GM21381 (cell line): Measurements from ENCODE around the gene PPP6R2.
A peak's percentile ranks its signal among the peaks of the same experiment; 100 is the strongest.

Experiments used
- ATAC-seq: cut with Tn5 transposase; IDR thresholded peaks from one replicate; pipeline ENCODE4 v1.9.1; 2021; ENCODE audit warnings: mild to moderate bottlenecking, moderate library complexity; ENCODE audit not compliant: unreplicated experiment

The PPP6R2 gene, protein sequence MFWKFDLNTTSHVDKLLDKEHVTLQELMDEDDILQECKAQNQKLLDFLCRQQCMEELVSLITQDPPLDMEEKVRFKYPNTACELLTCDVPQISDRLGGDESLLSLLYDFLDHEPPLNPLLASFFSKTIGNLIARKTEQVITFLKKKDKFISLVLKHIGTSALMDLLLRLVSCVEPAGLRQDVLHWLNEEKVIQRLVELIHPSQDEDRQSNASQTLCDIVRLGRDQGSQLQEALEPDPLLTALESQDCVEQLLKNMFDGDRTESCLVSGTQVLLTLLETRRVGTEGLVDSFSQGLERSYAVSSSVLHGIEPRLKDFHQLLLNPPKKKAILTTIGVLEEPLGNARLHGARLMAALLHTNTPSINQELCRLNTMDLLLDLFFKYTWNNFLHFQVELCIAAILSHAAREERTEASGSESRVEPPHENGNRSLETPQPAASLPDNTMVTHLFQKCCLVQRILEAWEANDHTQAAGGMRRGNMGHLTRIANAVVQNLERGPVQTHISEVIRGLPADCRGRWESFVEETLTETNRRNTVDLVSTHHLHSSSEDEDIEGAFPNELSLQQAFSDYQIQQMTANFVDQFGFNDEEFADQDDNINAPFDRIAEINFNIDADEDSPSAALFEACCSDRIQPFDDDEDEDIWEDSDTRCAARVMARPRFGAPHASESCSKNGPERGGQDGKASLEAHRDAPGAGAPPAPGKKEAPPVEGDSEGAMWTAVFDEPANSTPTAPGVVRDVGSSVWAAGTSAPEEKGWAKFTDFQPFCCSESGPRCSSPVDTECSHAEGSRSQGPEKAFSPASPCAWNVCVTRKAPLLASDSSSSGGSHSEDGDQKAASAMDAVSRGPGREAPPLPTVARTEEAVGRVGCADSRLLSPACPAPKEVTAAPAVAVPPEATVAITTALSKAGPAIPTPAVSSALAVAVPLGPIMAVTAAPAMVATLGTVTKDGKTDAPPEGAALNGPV

DNA sequence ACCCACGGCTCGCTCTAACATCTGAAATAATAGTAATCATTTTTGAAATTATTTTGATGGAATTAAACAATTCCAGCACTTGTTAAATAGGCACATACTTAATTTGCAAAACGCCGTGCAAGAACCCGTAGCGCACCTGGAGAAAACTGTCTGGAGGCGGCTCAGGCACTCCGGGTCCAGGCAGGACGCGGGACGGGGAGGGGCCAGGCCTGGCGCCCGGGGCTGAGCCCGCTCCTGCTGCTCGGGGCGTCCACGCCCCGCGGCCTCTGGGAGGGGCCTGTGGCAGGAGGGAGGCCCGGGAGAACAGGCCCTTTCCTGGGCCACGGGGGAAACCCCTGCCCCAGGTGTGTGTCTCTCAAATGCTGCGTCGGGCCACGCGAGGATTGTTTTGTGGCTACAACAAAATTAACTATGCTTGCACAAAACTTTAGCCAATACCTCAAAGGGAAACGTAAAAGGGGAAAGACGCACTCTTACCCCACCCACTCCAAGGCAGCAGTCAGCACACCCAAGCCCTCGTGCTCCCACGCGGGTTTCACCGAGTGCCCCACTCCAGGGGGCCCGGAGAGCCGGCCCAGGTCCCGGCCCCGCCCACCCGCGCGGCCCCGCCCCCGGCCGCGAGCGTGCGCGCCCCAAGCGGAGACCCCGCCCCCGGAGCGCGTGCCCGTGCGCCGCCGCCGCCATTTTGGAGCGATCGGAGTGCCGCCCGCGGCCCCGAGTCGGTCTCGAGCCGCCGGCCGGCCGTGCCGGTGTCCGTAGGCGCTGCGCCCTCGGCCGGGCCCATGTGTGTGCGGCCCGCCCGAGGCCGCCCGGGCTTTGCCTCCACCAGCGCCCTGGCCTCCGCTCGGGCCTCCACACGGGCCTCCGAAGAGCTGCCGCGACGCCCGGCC, at the start of gene PPP6R2:
TSS of gene PPP6R2 (plus strand) at position 677 of the 890 bp plus-strand sequence. CDS start 50,582 bp downstream, outside the sequence.
- ATAC-seq = peak; percentile 63

DNA sequence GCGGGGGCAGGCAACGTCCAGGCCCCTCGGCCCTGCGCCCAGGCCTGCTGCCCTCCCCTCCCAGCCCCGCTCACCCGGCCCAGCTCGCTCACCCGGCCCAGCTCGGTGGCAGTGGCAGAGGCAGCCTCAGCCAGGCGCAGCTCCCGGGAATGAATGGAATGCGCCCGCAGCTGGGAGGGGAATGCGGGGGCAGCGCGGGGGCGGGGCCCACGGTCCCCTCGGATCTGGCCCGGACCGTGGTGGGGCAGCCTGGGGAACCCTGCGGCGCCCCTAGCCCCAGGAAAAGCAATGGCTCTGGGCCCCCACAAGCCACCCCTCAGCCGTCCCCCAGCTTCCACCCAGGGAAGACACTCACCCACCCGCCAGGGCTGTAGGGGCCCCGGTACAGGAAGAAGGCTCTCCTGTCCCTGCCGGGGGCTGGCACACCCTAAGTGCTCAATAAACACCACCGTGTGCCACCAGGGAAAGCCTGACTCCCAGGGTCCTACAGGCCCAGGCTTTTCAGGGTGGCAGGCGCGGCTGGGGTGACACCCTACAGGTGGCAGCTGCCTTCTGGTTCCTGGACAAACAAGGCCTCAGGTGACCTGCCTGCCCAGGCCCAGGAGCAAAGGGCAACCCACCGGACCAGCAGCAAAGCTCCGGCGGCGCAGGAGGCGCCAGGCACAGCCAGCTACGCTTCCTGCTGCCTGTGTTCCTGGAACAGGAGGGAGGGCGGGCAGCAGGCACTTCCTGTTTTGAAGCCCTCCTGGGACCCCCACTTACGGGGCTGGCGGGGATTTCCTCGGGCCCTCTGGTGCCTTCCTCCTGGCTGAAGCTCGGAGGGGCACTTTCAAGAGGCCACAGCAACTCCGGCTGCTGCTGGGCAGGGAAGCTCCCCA, 49.4 kb upstream of the PPP6R2 start:
- ATAC-seq = no peak

DNA sequence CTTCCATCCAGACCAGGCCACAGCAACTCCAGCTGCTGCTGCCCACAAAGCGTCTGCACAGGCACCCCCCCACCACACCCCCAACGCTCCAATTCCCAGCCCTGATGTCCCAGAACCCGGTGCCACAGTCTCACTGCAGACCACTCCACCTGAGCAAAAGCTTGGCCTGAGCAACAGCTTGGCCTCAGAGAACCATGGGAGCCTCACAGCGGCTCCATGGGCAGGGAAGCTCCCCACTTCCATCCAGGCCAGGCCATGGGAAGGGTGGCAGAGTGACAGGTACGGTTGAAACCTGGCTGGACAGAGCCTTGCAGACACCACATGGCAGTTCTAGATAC, 48.8 kb upstream of the PPP6R2 start:
- ATAC-seq = no peak

DNA sequence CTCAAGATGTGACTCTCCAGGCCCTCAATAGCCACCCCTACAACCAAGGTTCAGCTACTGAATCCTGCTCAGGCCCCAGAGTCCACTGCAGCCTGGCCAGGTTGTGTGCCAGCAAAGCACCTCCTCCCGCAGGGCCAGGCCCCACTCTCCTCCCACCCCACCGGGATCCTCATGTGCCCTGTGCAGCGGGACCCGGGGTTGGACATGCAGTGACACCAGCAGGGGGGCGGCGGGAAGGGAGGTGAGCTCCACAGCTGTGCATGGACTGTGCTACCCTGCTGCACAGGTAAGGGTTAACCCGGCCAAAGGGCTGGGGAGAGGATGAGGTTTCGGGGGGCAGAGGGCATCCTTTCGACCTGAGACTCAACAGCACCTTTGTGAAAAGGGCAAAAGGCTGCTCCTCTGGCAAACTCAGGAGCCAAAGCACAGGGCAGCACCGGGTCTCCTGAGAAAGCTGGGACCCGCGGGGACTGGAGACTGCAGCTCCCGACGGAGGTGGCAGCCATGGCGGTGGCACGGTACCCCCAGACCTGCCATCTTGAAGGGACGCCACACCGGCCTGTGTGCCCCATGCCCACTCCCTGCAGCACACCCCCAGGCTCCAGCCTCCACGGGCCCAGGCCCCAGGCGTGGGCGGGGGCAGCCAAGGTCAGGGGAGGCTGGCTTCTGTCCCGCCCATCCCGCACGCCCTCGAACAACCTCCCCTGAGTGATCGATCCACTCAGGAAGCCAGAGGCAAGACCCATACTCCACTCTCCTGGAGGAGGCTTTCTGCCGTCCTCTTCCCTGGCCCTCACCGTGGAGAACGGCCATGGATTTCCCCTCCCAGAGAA, 46.3 kb upstream of the PPP6R2 start:
- no peak for ATAC-seq

DNA sequence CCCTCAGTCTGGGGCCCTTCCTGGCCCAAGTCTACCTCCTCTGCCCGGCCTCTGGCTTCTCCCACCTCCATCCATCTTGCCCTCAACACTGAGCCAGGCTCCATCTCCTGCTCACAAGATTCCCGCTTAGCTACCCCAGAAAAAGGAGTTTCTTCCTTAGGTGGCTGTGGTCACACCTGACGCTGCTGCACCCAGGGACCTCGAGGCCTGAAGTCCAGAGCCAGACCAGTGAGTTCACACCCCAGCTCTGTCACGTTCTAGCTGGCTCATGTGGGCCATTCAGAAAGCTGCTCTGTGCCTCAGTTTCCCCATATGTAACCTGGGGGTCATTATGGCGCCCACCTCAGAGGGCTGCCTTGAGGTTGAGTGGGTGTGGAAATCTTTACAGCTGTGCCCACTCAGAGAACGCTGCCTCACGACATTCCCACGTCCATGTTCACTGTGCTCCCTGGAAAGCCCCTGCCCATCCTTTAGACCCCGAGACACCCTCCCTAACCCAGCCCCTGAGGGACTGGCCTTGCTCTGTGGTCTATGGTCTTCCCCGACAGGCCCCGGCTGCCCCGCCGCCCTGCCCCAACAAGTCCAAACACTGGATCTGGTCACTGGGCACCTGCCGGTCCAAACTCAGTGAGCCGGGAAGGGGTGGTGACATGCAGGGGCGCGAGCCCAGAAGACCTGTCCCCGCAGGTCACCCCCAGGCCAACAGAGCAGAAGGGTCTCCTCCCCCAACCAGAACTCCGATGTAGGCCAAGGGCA, 45.4 kb upstream of the PPP6R2 start:
- no peak for ATAC-seq

DNA sequence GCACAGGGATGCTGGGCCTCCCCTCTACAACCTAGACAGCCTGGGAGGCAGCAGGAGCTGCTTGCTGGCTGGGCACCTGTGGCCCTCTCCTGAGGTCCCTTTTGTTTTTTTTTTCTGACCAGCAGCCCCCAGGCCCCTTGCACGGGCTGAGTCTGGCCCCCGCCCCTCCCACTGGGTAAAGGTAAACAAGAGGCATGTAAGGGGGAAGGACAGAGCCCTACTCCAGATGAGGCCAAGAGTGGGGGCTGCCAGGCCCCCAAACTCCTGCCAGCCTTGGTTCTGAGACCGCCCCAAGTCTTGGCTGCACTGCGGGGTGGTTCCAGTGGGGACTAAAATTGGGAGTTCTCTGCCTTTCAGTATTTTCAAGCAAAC, 44.9 kb upstream of the PPP6R2 start:
- ATAC-seq = no peak

DNA sequence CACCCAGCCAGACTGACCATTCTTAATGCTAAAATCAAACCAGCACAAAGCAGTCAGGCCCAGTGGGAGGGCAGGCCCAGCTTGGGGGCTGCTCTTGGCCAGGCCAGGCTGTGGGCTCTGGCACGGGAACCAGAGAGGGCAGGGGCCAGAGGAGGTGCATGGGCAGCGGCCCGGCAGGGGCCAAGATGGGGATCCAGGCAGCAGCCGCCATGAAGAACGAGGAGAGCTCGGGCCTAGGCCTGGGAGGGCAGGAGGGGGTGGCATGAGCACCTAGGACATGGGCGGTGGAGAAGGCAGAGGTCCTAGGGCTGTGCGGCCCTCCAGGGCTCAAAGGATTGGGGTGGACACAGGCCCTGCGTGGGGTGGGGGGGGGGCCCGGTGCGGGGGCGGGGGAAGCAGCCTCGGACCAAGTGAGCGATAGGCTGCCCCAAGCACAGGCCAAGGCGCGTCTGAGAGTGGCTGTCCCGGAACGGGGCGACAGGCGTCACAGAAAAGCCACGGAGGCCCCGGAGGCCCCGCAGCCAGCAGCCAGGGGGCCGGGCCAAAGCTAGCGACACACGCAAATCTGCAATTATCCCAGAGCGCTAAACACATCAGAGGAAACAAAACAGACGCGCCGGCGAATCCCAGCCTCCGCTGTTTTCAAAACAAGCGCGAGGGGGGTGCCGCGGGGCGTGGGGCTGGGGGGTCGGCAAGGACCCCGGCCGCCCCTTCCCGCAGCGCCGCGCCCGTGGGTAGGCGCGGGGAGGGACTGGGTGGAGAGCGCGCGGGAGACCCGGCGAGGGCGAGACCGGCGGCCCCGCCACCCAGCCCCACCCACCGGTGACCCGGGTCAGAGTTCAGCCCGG, 44.0 kb upstream of the PPP6R2 start:
- no peak for ATAC-seq

DNA sequence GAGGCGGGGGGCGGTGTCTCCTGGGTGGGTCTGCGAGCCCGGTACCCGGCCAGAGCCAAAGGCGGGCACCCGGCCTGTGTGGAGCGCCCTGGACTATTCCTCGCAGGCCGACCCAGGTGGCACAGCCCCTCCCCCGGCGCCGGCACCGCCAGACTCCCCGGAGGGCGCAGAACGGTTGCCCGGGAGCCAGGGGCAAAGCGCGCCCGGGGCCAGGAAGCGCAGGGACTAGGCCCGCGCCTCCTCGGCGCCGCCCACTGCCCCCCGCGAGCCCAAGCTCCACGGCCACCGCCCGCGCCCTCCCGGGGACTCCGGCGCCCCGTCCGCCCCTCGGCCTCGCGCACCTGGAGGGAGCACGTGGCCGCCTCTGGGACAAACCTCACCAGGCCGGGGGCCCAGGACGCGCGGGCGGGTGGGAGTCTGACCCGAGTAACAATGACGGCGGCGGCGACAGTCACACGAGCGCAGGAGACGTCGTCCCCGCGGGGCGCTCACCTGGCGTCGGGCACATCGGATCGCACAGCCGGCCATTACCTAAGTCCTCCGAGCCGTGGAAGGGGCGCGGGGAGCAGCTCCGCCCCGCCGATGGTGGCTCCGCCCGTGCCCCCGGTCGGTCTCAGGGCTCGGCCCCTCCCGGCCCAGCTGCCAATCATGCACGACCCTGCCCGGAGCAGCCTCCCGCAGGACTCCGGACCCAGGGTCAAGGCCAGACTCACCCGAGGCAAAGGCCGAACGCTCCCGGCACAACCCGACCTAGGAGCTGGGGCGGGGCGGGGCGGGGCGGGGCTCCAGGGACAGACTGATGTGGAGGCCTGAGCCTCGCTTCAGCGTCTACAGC, 43.1 kb upstream of the PPP6R2 start:
- no peak for ATAC-seq

DNA sequence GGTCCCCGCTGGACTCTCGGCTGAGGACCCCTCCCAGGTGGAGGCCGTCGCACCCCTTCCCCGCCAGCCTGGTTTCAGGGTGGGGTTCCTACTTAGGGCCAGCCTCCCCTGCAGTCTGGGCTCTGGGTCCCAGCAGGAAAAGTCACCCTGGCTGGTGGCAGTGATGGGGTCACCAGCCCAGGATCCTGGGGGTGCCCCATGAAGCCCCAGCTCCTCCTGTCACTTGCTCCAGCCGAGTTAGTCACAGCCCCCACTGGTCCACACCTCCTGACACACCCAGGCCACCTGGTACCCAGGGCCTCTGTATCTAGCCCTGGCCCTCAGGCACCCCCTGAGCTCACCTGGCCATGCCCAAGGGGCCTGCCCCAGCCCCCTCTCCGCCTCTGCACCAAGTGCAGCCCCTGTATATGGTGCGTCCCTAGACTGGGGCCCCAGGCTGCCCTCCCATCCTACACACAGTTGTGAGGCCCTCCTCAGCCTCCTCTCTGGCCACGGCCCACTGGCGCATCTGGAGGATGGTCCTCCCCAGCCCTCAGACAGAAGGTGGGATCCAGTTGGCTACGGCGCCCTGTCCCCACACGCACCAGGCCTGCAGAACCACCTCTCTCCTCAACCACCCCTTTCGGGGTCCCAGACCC, 42.4 kb upstream of the PPP6R2 start:
- no peak for ATAC-seq

DNA sequence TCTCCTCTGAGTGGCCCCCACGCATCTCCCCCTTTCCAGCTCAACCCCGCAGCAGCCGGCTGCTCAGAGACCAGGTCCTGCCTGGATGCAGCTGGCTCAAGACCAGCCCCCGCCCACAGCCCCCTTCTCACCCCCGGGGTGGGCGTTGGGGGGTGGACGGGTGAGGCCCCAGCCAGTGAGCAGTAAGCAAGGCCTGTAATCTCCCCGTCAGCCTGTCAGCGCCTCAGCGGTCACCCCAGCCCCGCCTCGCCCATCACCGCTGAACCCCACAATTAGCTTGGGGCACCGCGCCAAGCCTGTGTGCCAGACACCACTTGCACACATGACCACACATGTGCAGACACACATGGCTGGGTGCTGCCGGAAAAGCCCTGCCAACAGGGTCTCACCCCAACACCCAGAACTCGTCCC, 41.5 kb upstream of the PPP6R2 start:
- ATAC-seq = no peak

DNA sequence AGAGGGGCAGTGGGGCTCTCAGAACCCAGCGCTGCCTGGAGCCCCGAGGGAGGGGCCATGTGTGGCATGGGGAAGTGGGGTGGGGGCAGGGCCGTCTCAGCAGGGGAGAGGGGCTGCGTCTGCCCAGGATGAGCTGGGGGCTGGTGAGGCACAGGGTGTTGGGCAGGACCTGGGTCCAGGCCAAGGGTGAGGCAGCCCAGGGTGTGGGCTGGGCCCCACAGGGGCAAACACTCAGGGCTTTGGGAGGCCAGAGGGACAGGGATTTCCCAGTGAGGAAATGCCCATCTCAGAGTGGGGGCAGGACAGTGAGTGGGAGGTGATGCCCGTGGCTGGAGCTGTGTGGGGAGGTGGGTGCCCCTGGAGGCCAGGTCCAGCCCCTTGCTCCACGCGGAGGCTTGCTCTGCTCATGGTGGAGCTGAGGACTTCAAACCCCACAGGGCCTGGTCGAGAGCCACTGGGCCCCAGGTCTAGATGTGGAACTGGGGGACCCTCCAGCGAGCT, 41.0 kb upstream of the PPP6R2 start:
- no peak for ATAC-seq

DNA sequence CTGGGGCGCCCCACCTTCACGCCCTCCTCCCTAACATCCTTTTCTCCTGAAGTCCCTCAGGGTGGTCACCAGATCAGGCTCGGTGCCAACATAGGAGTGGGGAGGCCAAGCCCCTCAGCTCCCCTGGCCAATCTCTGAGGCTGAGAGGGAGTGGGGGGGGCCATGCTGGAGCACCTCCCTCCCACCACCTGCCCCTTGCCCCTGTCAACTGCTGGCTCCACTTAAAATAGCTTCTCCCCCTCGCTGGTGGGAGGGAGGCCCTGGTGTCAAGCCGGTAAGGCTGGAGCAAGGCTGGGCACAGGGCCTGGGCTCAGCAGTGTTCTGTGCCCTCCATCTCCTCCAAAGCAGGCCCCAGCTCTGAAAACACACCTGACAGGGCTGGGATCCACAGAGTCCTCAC, 40.6 kb upstream of the PPP6R2 start:
- ATAC-seq = no peak

DNA sequence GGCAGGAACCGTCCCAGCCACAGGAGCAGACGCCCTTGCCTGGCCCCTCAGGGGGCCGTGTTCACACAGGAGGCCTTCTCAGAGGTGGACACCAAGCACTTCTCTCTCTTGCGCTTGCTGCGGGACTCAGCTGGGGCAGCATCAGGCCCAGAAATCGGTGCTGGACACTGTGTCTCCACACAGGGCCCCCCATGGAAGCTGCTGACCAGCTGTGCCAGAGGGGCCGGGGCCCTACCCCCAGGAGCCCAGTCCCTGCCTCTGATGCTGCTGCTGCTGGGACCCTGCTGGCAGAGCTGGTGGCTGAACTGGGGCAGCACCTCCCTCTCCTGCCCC, 39.6 kb upstream of the PPP6R2 start:
- no peak for ATAC-seq

DNA sequence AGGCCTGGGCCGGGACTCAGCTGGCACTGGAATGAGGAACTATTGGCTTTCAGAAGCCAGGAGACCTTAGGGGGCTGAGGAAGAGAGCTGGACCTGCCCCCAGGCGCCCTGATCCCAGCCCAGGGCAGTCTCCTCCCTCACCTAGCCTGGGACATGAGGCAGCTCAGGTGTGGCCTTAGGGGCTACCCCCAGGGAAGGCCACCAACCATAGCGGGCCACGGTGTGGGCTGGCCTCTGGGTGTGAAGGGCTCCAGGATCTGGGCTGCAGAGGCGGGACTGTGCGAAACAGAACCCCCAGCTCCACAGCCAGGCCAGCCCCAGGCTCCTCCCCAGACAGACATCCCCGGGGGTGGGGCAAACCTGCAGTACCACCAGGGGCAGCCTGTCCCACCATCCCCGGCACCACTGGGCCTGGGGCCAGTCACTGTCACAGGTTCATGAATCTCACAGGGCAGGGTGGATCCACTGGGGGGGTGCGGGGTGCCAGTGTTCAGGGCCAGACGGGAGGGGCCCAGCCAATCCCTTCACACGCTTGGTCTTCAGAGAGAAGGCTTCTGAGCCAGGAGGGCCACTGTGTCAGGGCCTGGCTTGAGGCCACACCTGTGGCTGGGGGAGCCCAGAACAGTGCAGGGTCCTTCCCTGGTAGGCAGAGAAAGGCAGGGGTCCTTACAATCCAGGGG, 39.1 kb upstream of the PPP6R2 start:
- no peak for ATAC-seq

DNA sequence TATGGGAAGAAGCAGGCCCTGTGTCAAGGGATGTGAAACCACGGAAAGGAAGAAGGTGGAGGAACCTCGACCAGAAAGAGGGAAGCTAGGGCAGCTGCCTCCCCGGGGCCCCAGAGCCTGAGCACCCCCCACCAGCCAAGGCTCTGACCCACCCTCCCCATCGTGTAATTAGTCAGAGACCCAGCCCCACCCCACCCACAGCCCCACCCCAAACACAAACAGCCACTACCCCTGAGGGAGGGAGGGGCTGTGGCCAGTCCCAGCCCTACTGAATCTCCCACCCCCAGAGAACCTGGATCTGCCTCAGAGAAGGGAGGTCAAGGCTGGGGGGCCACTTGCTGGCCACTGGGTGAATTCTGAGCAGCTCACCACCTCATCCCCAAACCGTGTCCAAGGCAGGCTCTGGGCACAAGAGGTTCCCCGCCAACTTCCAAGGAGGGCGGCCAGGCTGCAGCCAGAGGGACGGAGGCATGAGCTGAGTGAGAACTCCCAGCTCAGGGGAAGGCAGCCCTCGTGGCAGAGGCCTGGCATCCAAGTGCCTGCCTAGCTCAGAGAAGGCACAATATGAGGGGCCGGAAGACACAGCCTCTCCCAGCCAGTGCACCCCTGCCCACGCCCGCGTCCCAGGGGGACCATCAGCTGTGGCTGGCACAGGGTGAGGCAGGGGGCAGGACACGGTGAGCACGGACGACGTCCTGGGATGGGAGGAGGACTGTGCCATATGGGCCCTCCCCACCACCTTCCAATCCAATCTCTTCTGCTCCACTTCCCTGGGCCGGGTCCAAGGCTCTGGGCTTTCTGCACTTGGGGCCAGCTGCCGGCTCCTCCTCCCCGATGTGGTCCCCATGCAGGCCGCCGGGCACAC, 38.4 kb upstream of the PPP6R2 start:
- ATAC-seq = no peak
